GM12878 (cell line): ENCODE results near the gene MAN2A1. TPM values are rescaled to one million over a fixed set of nuclear protein-coding genes. Genes with fewer than 3 reads are reported as not detected.
A peak's percentile ranks its signal among the peaks of the same experiment; 100 is the strongest.

Experiments
- ATF2 ChIP-seq: IDR thresholded peaks from 2 replicates; pipeline ENCODE4 v1.6.1; 2012; ENCODE audit warnings: low read length, inconsistent platforms
- BACH1 ChIP-seq: fragments of 450-650 bp; IDR thresholded peaks from 2 replicates; pipeline ENCODE4 v1.6.1; 2017; ENCODE audit warnings: mild to moderate bottlenecking, borderline replicate concordance
- BCL3 ChIP-seq: IDR thresholded peaks from 2 replicates; pipeline ENCODE4 v1.6.1; 2011; ENCODE audit warnings: borderline replicate concordance, low read depth, mild to moderate bottlenecking, moderate library complexity, low read length; ENCODE audit not compliant: insufficient read depth, poor library complexity, severe bottlenecking
- ESRRA ChIP-seq: IDR thresholded peaks from 2 replicates; pipeline ENCODE4 v1.6.1; 2012; ENCODE audit warnings: mild to moderate bottlenecking, low read length, improper control_type of control experiment
- IRF4 ChIP-seq: IDR thresholded peaks from 2 replicates; pipeline ENCODE4 v1.6.1; 2011; ENCODE audit warnings: low read depth, low read length
- JUND ChIP-seq: IDR thresholded peaks from 2 replicates; pipeline ENCODE4 v1.6.1; 2012; ENCODE audit warnings: low read depth, mild to moderate bottlenecking, low read length, improper control_type of control experiment, moderate library complexity
- MYC ChIP-seq: IDR thresholded peaks from 2 replicates; pipeline ENCODE4 v1.6.1; 2011; ENCODE audit warnings: mild to moderate bottlenecking, low read length, moderate library complexity, inconsistent platforms; ENCODE audit not compliant: insufficient read depth, insufficient replicate concordance, insufficient read length, severe bottlenecking
- NFYA ChIP-seq: IDR thresholded peaks from 2 replicates; pipeline ENCODE4 v1.6.1; 2011; ENCODE audit warnings: low read depth, mild to moderate bottlenecking, low read length, improper control_type of control experiment, borderline replicate concordance
- NRF1 ChIP-seq: conservative IDR thresholded peaks from 2 replicates; pipeline ENCODE4 v1.6.1; 2011; ENCODE audit warnings: mild to moderate bottlenecking, low read depth, low read length, improper control_type of control experiment
- PBX3 ChIP-seq: IDR thresholded peaks from 2 replicates; pipeline ENCODE4 v1.6.1; 2011; ENCODE audit warnings: mild to moderate bottlenecking, low read depth, low read length, moderate library complexity; ENCODE audit not compliant: insufficient replicate concordance
- POLR2AphosphoS2 ChIP-seq: IDR thresholded peaks from 2 replicates; pipeline ENCODE4 v1.6.1; 2011; ENCODE audit warnings: low read depth, mild to moderate bottlenecking, low read length, improper control_type of control experiment, moderate library complexity
- SMAD5 ChIP-seq: IDR thresholded peaks from 2 replicates; pipeline ENCODE4 v1.6.1; 2016; ENCODE audit warnings: antibody characterized with exemption, low read depth
- TCF3 ChIP-seq: IDR thresholded peaks from 2 replicates; pipeline ENCODE4 v1.6.1; 2012; ENCODE audit warnings: low read depth, mild to moderate bottlenecking, low read length, borderline replicate concordance; ENCODE audit not compliant: insufficient read depth
- YBX1 ChIP-seq: fragments of 450-650 bp; IDR thresholded peaks from 2 replicates; pipeline ENCODE4 v1.6.1; 2016; ENCODE audit warnings: antibody characterized with exemption
- ZBTB33 ChIP-seq: fragments of 450-650 bp; IDR thresholded peaks from 2 replicates; pipeline ENCODE4 v1.6.1; 2017; ENCODE audit warnings: mild to moderate bottlenecking
- ZNF687 ChIP-seq: fragments of 450-650 bp; IDR thresholded peaks from 2 replicates; pipeline ENCODE4 v1.6.1; 2017; ENCODE audit warnings: mild to moderate bottlenecking, moderate library complexity
- ZZZ3 ChIP-seq: IDR thresholded peaks from 2 replicates; pipeline ENCODE4 v1.6.1; 2011; ENCODE audit warnings: low read depth; ENCODE audit not compliant: control insufficient read depth, insufficient read length
- polyA plus RNA-seq, 11 experiments: library from polyadenylated mRNA; depleted of rRNA in 4 of 11; unstranded in 6 of 11; stranded (reverse) in 5 of 11; fragments of >200 nt; fragmentation: Nextera tagmentation in 4 of 11; fragmentation: Illumina TruSeq in 1 of 11; extraction: Ambion mirVana in 4 of 11; extraction: Trizol in 1 of 11; gene quantifications; 1 replicate in 1 of 11; 2 replicates in 10 of 11; pipeline versions ENCODE4 v1.2.1 to v1.2.3, GENCODE V29; 2011 to 2016; ENCODE audit warnings: inconsistent platforms in 2 of 11, missing spikeins in 2 of 11, low read depth in 1 of 11
- total RNA-seq, 4 experiments: library from RNA; depleted of rRNA in 3 of 4; stranded (reverse); fragments of >200 nt in 3 of 4; fragmentation: Illumina TruSeq in 1 of 4; extraction: Trizol in 1 of 4; gene quantifications; 2 replicates each; pipeline versions ENCODE4 v1.2.1 to v1.2.3, GENCODE V29; 2013 to 2021

The MAN2A1 gene
- total and polyA plus RNA-seq, 10 of the 15 experiments (the other 5 are each of a cell fraction or from before 2014, with no cell fraction given): 4.2 to 27.9 (median 10.5) TPM

- TF ChIP-seq ESRRA (no peak), SMAD5 (no peak), IRF4 (no peak), PBX3 (no peak), BACH1 (no peak; the same call in 1 of the 2 replicates), NRF1 (no peak), JUND (no peak), TCF3 (0 out of 2 replicates have a peak, but pooled peaks have one; percentile 18), ATF2 (no peak), ZZZ3 (no peak), ZBTB33 (no peak), ZNF687 (no peak; the same call in none of the 2 replicates), YBX1 (no peak), MYC (no peak), NFYA (no peak), POLR2AphosphoS2 (no peak), BCL3 (no peak)
These were observed 572 bp upstream of the MAN2A1 start (continued) for GRCh38 chr5:109688970-109689739.
